ENCODE data around the gene NPL. TPM values are rescaled to one million over a fixed set of nuclear protein-coding genes. Genes with fewer than 3 reads are reported as not detected.

NPL gene
- total RNA-seq, 4 donors from 2014 or later: 9.6 to 94.5 (median 11.4) TPM; not detected in 1

GRCh38 chr1:182848736-182849135, 59.2 kb downstream of the NPL start:
- H3K9me3 ChIP-seq: no peaks in the 10 kb centered on the region
- H3K36me3 ChIP-seq: peaks cover 0 to 87% (median 42%) of the 10 kb centered on the region in 4 donors
- no peak overlapping the region for H3K27ac ChIP-seq
- no peak for DNase-seq
- H3K4me1 ChIP-seq: peaks cover 0 to 11% (median 0%) of the 10 kb centered on the region in 4 donors
- no peaks in the 10 kb centered on the region for H3K27me3 ChIP-seq
- no peak overlapping the region for H3K4me3 ChIP-seq
- in situ Hi-C loops (cut with MboI; ENCODE audit: low pct_ligation_motif_present in 1 of 4, low pct_unique_long_range_greater_than_20kb in 1 of 4, low sequenced_read_pairs in 3 of 4) (no loop called here), intact Hi-C loops (cut with DNase I; ENCODE audit: low total_unique reads) (no loop called here)
- TF ChIP-seq POLR2AphosphoS5 (IDR thresholded peaks at IDR 0.05): no peak
- TF ChIP-seq CTCF (IDR thresholded peaks at IDR 0.05): no peak
- no peak for TF ChIP-seq EP300 (IDR thresholded peaks at IDR 0.05; ENCODE audit: low read depth)
- TF ChIP-seq POLR2A (IDR thresholded peaks at IDR 0.05): no peak
- 98 to 100% methylated on average over 2 of the region's 2 CpGs for WGBS, 2 donors (ENCODE audit: low coverage in 1 of 2)

GRCh38 chr1:182850319-182850718, 60.7 kb downstream of the NPL start:
- 96% methylated on average over 4 of the region's 4 CpGs for WGBS, 2 donors (ENCODE audit: low coverage in 1 of 2)
- Histone ChIP-seq H3K27me3 (no peaks in the 10 kb centered on the region), H3K4me3 (no peak overlapping the region), H3K4me1 (no peaks in the 10 kb centered on the region), H3K36me3 (peaks cover 0 to 96% (median 47%) of the 10 kb centered on the region in 4 donors), H3K9me3 (no peaks in the 10 kb centered on the region), H3K27ac (no peak overlapping the region)
- intact Hi-C loops (cut with DNase I; ENCODE audit: low total_unique reads): no loop called here
- DNase-seq: no peak
- TF ChIP-seq EP300 (IDR thresholded peaks at IDR 0.05; ENCODE audit: low read depth): no peak
- TF ChIP-seq POLR2AphosphoS5 (IDR thresholded peaks at IDR 0.05): no peak
- TF ChIP-seq POLR2A (IDR thresholded peaks at IDR 0.05): no peak
- no peak for TF ChIP-seq CTCF (IDR thresholded peaks at IDR 0.05)
- in situ Hi-C loops (cut with MboI; ENCODE audit: low pct_ligation_motif_present in 1 of 4, low pct_unique_long_range_greater_than_20kb in 1 of 4, low sequenced_read_pairs in 3 of 4): loop anchor here in 2 of 4 donors (25.0 kb wide), 1 partner anchor 1862 kb away; no protein-coding TSS in a partner anchor

- no peaks in the 10 kb centered on the region for H3K27me3 ChIP-seq
- H3K27ac ChIP-seq: no peak overlapping the region
- H3K36me3 ChIP-seq: peaks cover 0 to 96% (median 49%) of the 10 kb centered on the region in 4 donors
- intact Hi-C loops (cut with DNase I; ENCODE audit: low total_unique reads): no loop called here
- no peak for TF ChIP-seq POLR2A (IDR thresholded peaks at IDR 0.05)
- no peak for TF ChIP-seq CTCF (IDR thresholded peaks at IDR 0.05)
- TF ChIP-seq POLR2AphosphoS5 (IDR thresholded peaks at IDR 0.05): no peak
- no peak for TF ChIP-seq EP300 (IDR thresholded peaks at IDR 0.05; ENCODE audit: low read depth)
- no peaks in the 10 kb centered on the region for H3K4me1 ChIP-seq
- in situ Hi-C loops (cut with MboI; ENCODE audit: low pct_ligation_motif_present in 1 of 4, low pct_unique_long_range_greater_than_20kb in 1 of 4, low sequenced_read_pairs in 3 of 4): loop anchor here in 2 of 4 donors (25.0 kb wide), 1 partner anchor 1860 kb away; no protein-coding TSS in a partner anchor
- H3K4me3 ChIP-seq: no peak overlapping the region
- no peak for DNase-seq
- no peaks in the 10 kb centered on the region for H3K9me3 ChIP-seq
- WGBS, 2 donors (ENCODE audit: low coverage in 1 of 2): 75 to 100% methylated on average over 1 of the region's 1 CpG
Measured at GRCh38 chr1:182851825-182852224, 62.3 kb downstream of the NPL start.

GRCh38 chr1:182855911-182856310, 66.3 kb downstream of the NPL start:
- Histone ChIP-seq H3K4me1 (no peaks in the 10 kb centered on the region), H3K27ac (no peak overlapping the region), H3K9me3 (no peaks in the 10 kb centered on the region), H3K36me3 (peaks cover 0 to 100% (median 52%) of the 10 kb centered on the region in 4 donors), H3K4me3 (no peak overlapping the region), H3K27me3 (no peaks in the 10 kb centered on the region)
- intact Hi-C loops (cut with DNase I; ENCODE audit: low total_unique reads) (no loop called here), in situ Hi-C loops (cut with MboI; ENCODE audit: low pct_ligation_motif_present in 1 of 4, low pct_unique_long_range_greater_than_20kb in 1 of 4, low sequenced_read_pairs in 3 of 4) (loop anchor here in 2 of 4 donors (25.0 kb wide), 1 partner anchor 1856 kb away; no protein-coding TSS in a partner anchor)
- DNase-seq: no peak
- TF ChIP-seq EP300 (IDR thresholded peaks at IDR 0.05; ENCODE audit: low read depth): no peak
- TF ChIP-seq POLR2AphosphoS5 (IDR thresholded peaks at IDR 0.05): no peak
- no peak for TF ChIP-seq POLR2A (IDR thresholded peaks at IDR 0.05)
- TF ChIP-seq CTCF (IDR thresholded peaks at IDR 0.05): no peak
- 67 to 75% methylated on average over 4 of the region's 4 CpGs for WGBS, 2 donors (ENCODE audit: low coverage in 1 of 2)
